DOHH2 (cell line): ENCODE results near the gene FAM32A.

ENCODE experiments used
- H3F3A ChIP-seq: fragments of 200-600 bp; sonication (generic), shearing (Covaris generic); 2 replicates; pipeline ENCODE4 v1.6.0; 2016; ENCODE audit warnings: antibody characterized with exemption, mild to moderate bottlenecking; ENCODE audit not compliant: control insufficient read depth, insufficient read depth
- H3K27ac ChIP-seq: fragments of 200-600 bp; sonication (generic); 2 replicates; pipeline ENCODE4 v1.5.1; 2014; ENCODE audit warnings: low read depth, mild to moderate bottlenecking, low read length, moderate library complexity
- H3K27me3 ChIP-seq: fragments of 200-600 bp; sonication (generic); 2 replicates; pipeline ENCODE4 v1.6.1; 2014; ENCODE audit warnings: mild to moderate bottlenecking, low read length, mixed read lengths; ENCODE audit not compliant: control insufficient read depth
- H3K36me3 ChIP-seq: fragments of 200-600 bp; sonication (generic); 2 replicates; pipeline ENCODE4 v1.6.1; 2014; ENCODE audit warnings: mild to moderate bottlenecking, low read length, moderate library complexity, mixed read lengths; ENCODE audit not compliant: control insufficient read depth
- H3K4me1 ChIP-seq: fragments of 200-600 bp; sonication (generic); 2 replicates; pipeline ENCODE4 v1.6.1; 2014; ENCODE audit warnings: mild to moderate bottlenecking, low read length, mixed read lengths; ENCODE audit not compliant: control insufficient read depth
- H3K4me2 ChIP-seq: fragments of 200-600 bp; sonication (generic); 2 replicates; pipeline ENCODE4 v1.6.0; 2014; ENCODE audit warnings: mild to moderate bottlenecking, low read length, moderate library complexity
- H3K4me3 ChIP-seq: fragments of 200-600 bp; sonication (generic); 2 replicates; pipeline ENCODE4 v1.5.1; 2014; ENCODE audit warnings: mild to moderate bottlenecking, low read length, mixed read lengths
- H3K79me2 ChIP-seq: fragments of 200-600 bp; sonication (generic); 2 replicates; pipeline ENCODE4 v1.6.1; 2014; ENCODE audit warnings: mild to moderate bottlenecking, low read length, mixed read lengths; ENCODE audit not compliant: control insufficient read depth
- H3K9me2 ChIP-seq: fragments of 200-600 bp; sonication (generic); replicated peaks from 2 replicates; pipeline ENCODE4 v1.6.1; 2014; ENCODE audit warnings: mild to moderate bottlenecking, low read length, mixed read lengths; ENCODE audit not compliant: control insufficient read depth
- H3K9me3 ChIP-seq: fragments of 200-600 bp; sonication (generic); 2 replicates; pipeline ENCODE4 v1.6.1; 2014; ENCODE audit warnings: antibody characterized with exemption, low read length, mixed read lengths; ENCODE audit not compliant: control insufficient read depth, insufficient read depth
- H4K20me1 ChIP-seq: fragments of 200-600 bp; sonication (generic); 2 replicates; pipeline ENCODE4 v1.6.0; 2014; ENCODE audit warnings: low read depth, mild to moderate bottlenecking, antibody characterized with exemption, low read length, moderate library complexity; ENCODE audit not compliant: control insufficient read depth, insufficient read depth
- CTCF ChIP-seq: fragments of 200-600 bp; sonication (generic); IDR thresholded peaks from one replicate; pipeline ENCODE4 v1.5.1; 2014; ENCODE audit warnings: antibody characterized with exemption, mild to moderate bottlenecking, low read depth, low read length; ENCODE audit not compliant: poor library complexity, severe bottlenecking
- EZH2phosphoT487 ChIP-seq: fragments of 200-600 bp; sonication (generic); IDR thresholded peaks from 2 replicates; pipeline ENCODE4 v1.6.1; 2017; ENCODE audit warnings: borderline replicate concordance, mild to moderate bottlenecking, antibody characterized with exemption, low read length, moderate library complexity, mixed read lengths

The FAM32A gene

GRCh38 chr19:16233836-16234551 lies 48.8 kb downstream of the FAM32A start:
- Histone ChIP-seq H3K9me3 (no peaks in the 10 kb centered on the region), H3K4me2 (no peak overlapping the region), H3K9me2 (no peaks in the 10 kb centered on the region), H3F3A (no peaks in the 10 kb centered on the region), H3K79me2 (no peaks in the 10 kb centered on the region), H3K27ac (no peak overlapping the region), H3K36me3 (peaks cover 16% of the 10 kb centered on the region), H4K20me1 (no peaks in the 10 kb centered on the region), H3K27me3 (no peaks in the 10 kb centered on the region), H3K4me1 (no peaks in the 10 kb centered on the region), H3K4me3 (no peak overlapping the region)
- TF ChIP-seq CTCF = no peak
- no peak for TF ChIP-seq EZH2phosphoT487

GRCh38 chr19:16234552-16235445 lies 49.6 kb downstream of the FAM32A start:
- no peaks in the 10 kb centered on the region for H3K9me3 ChIP-seq
- H3K9me2 ChIP-seq = no peaks in the 10 kb centered on the region
- H3K27ac ChIP-seq = no peak overlapping the region
- no peaks in the 10 kb centered on the region for H3K4me1 ChIP-seq
- H3F3A ChIP-seq = no peaks in the 10 kb centered on the region
- no peak overlapping the region for H3K4me2 ChIP-seq
- no peaks in the 10 kb centered on the region for H4K20me1 ChIP-seq
- H3K36me3 ChIP-seq = peaks cover 15% of the 10 kb centered on the region
- H3K27me3 ChIP-seq = no peaks in the 10 kb centered on the region
- H3K4me3 ChIP-seq = no peak overlapping the region
- no peaks in the 10 kb centered on the region for H3K79me2 ChIP-seq
- TF ChIP-seq EZH2phosphoT487 (no peak), CTCF (no peak)

- H3K27me3 ChIP-seq = no peaks in the 10 kb centered on the region
- peaks cover 11% of the 10 kb centered on the region for H3K36me3 ChIP-seq
- TF ChIP-seq EZH2phosphoT487 (no peak), CTCF (no peak)
- no peaks in the 10 kb centered on the region for H3K4me1 ChIP-seq
- H3K4me3 ChIP-seq = no peak overlapping the region
- H3K9me3 ChIP-seq = no peaks in the 10 kb centered on the region
- H3K27ac ChIP-seq = no peak overlapping the region
- no peaks in the 10 kb centered on the region for H3F3A ChIP-seq
- no peaks in the 10 kb centered on the region for H3K9me2 ChIP-seq
- no peaks in the 10 kb centered on the region for H4K20me1 ChIP-seq
- H3K4me2 ChIP-seq = no peak overlapping the region
- no peaks in the 10 kb centered on the region for H3K79me2 ChIP-seq
Measured at GRCh38 chr19:16235811-16236652, 50.8 kb downstream of the FAM32A start.
